Measurements from ENCODE around the gene RSF1.
"Not testable (repeated sequence)": the region's sequence is repeated elsewhere in the genome, so short reads cannot be mapped to it uniquely, and the experiment has no call there.

The RSF1 gene

GRCh38 chr11:77851503-77851902 is 31.0 kb upstream of the RSF1 start:
- TF ChIP-seq, protein P1, sequence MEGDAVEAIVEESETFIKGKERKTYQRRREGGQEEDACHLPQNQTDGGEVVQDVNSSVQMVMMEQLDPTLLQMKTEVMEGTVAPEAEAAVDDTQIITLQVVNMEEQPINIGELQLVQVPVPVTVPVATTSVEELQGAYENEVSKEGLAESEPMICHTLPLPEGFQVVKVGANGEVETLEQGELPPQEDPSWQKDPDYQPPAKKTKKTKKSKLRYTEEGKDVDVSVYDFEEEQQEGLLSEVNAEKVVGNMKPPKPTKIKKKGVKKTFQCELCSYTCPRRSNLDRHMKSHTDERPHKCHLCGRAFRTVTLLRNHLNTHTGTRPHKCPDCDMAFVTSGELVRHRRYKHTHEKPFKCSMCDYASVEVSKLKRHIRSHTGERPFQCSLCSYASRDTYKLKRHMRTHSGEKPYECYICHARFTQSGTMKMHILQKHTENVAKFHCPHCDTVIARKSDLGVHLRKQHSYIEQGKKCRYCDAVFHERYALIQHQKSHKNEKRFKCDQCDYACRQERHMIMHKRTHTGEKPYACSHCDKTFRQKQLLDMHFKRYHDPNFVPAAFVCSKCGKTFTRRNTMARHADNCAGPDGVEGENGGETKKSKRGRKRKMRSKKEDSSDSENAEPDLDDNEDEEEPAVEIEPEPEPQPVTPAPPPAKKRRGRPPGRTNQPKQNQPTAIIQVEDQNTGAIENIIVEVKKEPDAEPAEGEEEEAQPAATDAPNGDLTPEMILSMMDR (conservative IDR thresholded peaks at IDR 0.05; ENCODE audit: control insufficient read depth, insufficient read depth, low read depth, low read length): no peak
- no peak overlapping the region for H3K4me3 ChIP-seq (ENCODE audit: control insufficient read depth, low read depth, low read length)
- DNase-seq (ENCODE audit: low read depth): no peak

DNA sequence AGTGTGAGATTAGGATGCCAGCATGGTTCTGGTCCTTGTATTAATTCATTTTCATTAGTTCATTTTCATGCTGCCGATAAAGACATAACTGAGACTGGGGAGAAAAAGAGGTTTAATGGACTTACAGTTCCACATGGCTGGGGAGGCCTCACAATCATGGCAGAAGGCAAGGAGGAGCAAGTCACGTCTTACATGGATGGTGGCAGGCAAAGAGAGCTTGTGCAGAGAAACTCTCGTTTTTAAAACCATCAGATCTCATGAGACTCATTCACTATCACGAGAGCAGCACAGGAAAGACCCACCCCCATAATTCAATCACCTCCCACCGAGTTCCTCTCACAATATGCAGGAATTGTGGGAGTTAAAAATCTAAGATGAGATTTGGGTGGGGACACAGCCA is 23.2 kb upstream of the RSF1 start:
- not testable (repeated sequence) for H3K4me3 ChIP-seq (ENCODE audit: control insufficient read depth, low read depth, low read length); DNase-seq (ENCODE audit: low read depth)

DNA sequence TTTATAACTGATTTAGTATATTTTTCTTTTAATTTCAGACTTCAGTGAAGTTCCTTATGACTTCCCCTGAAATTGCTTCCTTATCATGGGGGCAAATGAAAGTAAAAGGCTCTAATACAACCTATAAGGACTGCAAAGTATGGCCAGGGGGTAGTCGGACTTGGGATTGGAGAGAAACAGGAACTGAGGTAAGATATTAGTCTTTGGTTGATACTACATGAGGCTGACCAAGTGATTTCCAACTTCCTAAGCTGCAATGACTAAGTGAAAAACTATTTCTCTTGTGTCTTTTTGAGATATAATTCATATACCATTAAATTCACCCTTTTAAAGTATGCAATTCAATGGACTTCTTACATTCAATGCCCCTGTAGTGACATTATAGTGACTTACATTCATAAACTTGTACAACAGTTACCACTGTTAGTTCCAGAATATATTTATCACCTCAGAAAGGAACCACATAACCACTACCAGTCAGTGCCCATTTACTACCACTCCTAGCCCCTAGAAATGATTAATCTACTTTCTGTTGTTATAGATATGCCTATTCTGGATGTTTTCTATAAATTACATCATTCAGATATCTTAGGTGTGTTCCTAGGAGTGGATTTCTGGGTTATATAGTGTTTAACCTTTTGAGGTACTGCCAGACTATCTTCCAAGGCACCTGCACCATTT is 22.1 kb upstream of the RSF1 start:
- TF ChIP-seq, protein P1 (conservative IDR thresholded peaks at IDR 0.05; ENCODE audit: control insufficient read depth, insufficient read depth, low read depth, low read length): no peak
- peak; percentile 8 for DNase-seq (ENCODE audit: low read depth)
- no peak overlapping the region for H3K4me3 ChIP-seq (ENCODE audit: control insufficient read depth, low read depth, low read length)

DNA sequence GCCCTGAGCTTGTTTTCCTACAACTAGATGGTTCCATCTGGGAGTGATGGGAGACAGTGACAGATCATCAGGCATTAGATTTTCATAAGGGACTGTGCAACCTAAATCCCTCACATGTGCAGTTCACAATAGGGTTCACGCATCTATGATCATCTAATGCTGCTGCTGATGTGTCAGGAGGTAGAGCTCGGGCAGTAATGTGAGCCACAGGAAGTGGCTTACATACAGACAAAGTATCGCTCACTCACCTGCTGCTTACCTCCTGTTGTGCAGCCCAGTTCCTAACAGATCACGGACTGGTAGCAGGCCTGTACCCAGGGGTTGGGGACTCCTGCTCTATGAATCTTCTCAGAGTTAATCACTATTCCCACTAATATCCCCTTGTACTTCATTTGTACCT is 12.8 kb upstream of the RSF1 start:
- no peak for DNase-seq (ENCODE audit: low read depth)
- H3K4me3 ChIP-seq (ENCODE audit: control insufficient read depth, low read depth, low read length): no peak overlapping the region
- TF ChIP-seq, protein P1 (conservative IDR thresholded peaks at IDR 0.05; ENCODE audit: control insufficient read depth, insufficient read depth, low read depth, low read length): no peak

DNA sequence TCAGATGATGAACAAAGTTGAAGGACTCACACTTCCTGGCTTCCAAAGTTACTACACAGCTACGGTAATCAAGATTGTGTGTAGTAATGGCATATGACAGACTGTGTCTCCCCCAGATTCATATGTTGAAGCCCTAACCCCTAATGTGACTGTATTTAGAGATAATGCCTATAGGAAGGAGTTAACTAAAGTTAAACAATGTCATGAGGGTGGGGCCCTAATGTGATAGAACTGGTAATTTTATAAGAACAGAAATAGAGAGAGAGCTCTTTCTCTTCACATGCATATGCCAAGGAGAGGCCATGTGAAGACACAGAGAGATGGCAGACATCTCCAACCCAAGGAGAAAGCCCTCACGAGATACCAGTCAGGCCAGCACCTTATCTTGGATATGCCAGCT is 8.4 kb upstream of the RSF1 start:
- H3K4me3 ChIP-seq (ENCODE audit: control insufficient read depth, low read depth, low read length): no peak overlapping the region
- TF ChIP-seq, protein P1 (conservative IDR thresholded peaks at IDR 0.05; ENCODE audit: control insufficient read depth, insufficient read depth, low read depth, low read length): no peak
- DNase-seq (ENCODE audit: low read depth): no peak

DNA sequence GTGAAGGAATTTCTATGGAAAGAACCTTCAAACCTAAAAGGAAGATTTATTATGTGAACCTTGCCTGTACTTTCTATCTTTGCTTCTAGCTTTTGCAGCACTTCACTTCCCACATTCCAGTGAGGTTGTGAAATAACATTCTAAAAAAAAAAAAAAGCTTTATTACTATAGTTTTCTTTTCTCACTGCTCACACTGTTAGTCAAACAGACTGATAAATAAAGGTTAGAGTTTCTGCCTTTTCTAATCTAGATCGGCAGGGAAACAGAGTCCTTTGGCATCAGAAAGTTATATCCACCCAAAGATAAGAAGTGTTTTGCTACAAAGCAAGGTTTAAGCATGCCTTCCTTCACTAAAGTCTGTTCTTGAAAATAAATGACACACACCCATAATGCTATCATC is 3.3 kb upstream of the RSF1 start:
- TF ChIP-seq, protein P1 (conservative IDR thresholded peaks at IDR 0.05; ENCODE audit: control insufficient read depth, insufficient read depth, low read depth, low read length): no peak
- peak; percentile 47 for DNase-seq (ENCODE audit: low read depth)
- H3K4me3 ChIP-seq (ENCODE audit: control insufficient read depth, low read depth, low read length): no peak overlapping the region

DNA sequence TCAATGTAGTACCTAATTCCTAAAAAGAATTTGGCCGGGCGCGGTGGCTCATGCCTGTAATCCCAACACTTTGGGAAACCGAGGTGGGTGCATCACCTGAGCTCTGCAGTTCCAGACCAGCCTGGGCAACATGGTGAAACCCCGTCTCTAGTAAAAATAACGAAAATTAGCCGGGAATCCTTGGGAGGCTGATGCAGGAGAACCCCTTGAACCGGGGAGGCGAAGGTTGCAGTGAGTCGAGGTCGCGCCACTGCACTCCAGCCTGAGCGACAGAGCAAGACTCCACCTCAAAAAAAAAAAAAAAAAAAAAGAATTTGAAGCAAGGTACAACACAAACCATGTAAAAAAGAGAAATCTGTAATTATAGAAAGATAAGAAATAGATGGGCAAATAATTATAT is 1.6 kb upstream of the RSF1 start:
- peak overlapping the region; percentile 93 for H3K4me3 ChIP-seq (ENCODE audit: control insufficient read depth, low read depth, low read length)
- not testable (repeated sequence) for DNase-seq (ENCODE audit: low read depth)

DNA sequence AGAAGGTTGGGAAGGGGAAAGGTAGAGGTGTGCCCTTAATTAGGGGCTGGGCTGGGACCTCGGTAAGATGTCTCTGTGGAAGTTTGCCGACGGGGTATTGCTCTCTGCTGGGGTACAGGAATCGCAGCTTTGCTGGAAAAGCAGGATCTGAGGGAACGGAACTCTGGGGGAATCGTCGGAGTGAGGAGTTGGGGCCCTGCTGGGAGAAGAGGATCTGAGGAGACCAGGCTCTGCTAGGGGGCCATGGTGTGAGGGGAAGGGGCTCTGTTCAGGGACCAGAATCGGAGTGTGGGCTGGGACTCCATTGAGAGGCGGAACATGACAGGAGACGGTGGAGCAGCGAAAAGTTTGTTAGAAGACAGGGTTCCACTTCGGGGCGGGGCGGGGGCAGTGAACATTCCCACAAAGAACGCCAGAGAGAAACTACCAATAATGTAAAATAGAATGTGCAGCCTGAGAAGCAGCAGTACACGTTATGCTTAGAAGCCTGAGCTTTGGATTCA is 878 bp upstream of the RSF1 start:
- TF ChIP-seq, protein P1 (conservative IDR thresholded peaks at IDR 0.05; ENCODE audit: control insufficient read depth, insufficient read depth, low read depth, low read length): no peak
- peak; percentile 39 for DNase-seq (ENCODE audit: low read depth)
- peak overlapping the region; percentile 93 for H3K4me3 ChIP-seq (ENCODE audit: control insufficient read depth, low read depth, low read length)
